K562 (cell line): ENCODE data around the gene ZNF451.

Experiments
- CHD2 ChIP-seq: IDR thresholded peaks from 2 replicates; pipeline ENCODE4 v1.6.1; 2011; ENCODE audit warnings: low read depth, low read length
- FOS ChIP-seq: IDR thresholded peaks from 3 replicates; pipeline ENCODE4 v1.6.1; 2011; ENCODE audit not compliant: insufficient read length; ENCODE audit errors: extremely low read depth
- FOSL1 ChIP-seq: fragments of 200-800 bp; sonication (Bioruptor generic); conservative IDR thresholded peaks from 2 replicates; pipeline ENCODE4 v1.6.1; 2016; ENCODE audit warnings: missing genetic modification characterization, missing compliant biosample characterization
- JUN ChIP-seq, 2 experiments: sonication (generic) in 1 of 2; formaldehyde crosslinking in 1 of 2; IDR thresholded peaks; 2 replicates each; pipeline versions ENCODE4 v1.6.1 to v1.8.0; 2012 to 2022; ENCODE audit warnings: borderline replicate concordance in 2 of 2, mild to moderate bottlenecking in 2 of 2, improper control_type of control experiment in 1 of 2, low read depth in 1 of 2, low read length in 1 of 2, missing genetic modification reagents in 1 of 2
- MCM5 ChIP-seq: fragments of 450-650 bp; IDR thresholded peaks from 2 replicates; pipeline ENCODE4 v1.6.1; 2016; ENCODE audit warnings: low read depth
- NFRKB ChIP-seq: fragments of 450-650 bp; IDR thresholded peaks from 2 replicates; pipeline ENCODE4 v1.6.1; 2016; ENCODE audit warnings: low read depth
- POLR2G ChIP-seq: fragments of 200-400 bp; formaldehyde crosslinking; IDR thresholded peaks from 2 replicates; pipeline ENCODE4 v1.6.1; 2017; ENCODE audit warnings: low read depth, mild to moderate bottlenecking, antibody characterized with exemption, low read length, moderate library complexity
- ZBTB33 ChIP-seq: sonication (generic); formaldehyde crosslinking; IDR thresholded peaks from 2 replicates; pipeline ENCODE4 v1.8.1; 2023; ENCODE audit warnings: mild to moderate bottlenecking, missing genetic modification reagents
- ZFP91 ChIP-seq: sonication (generic); formaldehyde crosslinking; IDR thresholded peaks from 2 replicates; pipeline ENCODE4 v1.8.0; 2022; ENCODE audit warnings: mild to moderate bottlenecking, missing genetic modification reagents
- TF ChIP-seq, protein P1 (sequence below): sonication (generic); formaldehyde crosslinking; IDR thresholded peaks from 2 replicates; pipeline ENCODE4 v1.8.0; 2022; ENCODE audit warnings: mild to moderate bottlenecking, missing genetic modification reagents, borderline replicate concordance
- TF ChIP-seq, protein P2 (sequence below): sonication (generic); formaldehyde crosslinking; IDR thresholded peaks from 2 replicates; pipeline ENCODE4 v1.8.1; 2023; ENCODE audit warnings: mild to moderate bottlenecking, missing genetic modification reagents, moderate library complexity
- TF ChIP-seq, protein P3 (sequence below), 2 experiments: fragments of 450-650 bp in 1 of 2; IDR thresholded peaks; 2 replicates each; pipeline ENCODE4 v1.6.1; 2011 to 2017; ENCODE audit warnings: low read depth in 2 of 2, antibody characterized with exemption in 1 of 2, borderline replicate concordance in 1 of 2, low read length in 1 of 2, mild to moderate bottlenecking in 1 of 2, mixed read lengths in 1 of 2; ENCODE audit not compliant: control insufficient read depth in 1 of 2

GRCh38 chr6:57087916-57088315 lies 2.1 kb upstream of the ZNF451 start:
- TF ChIP-seq POLR2G (no peak), CHD2 (peak; percentile 26; the same call in 1 of the 2 replicates), JUN (IDR thresholded peaks at IDR 0.05; ENCODE audit: borderline replicate concordance, low read depth, low read length) (no peak), JUN (CRISPR knock-in tag; IDR thresholded peaks at IDR 0.05; ENCODE audit: borderline replicate concordance) (no peak), ZFP91 (CRISPR knock-in tag) (no peak), MCM5 (no peak), FOS (no peak), ZBTB33 (no peak), NFRKB (no peak), FOSL1 (tag) (no peak)
- TF ChIP-seq, protein P1, sequence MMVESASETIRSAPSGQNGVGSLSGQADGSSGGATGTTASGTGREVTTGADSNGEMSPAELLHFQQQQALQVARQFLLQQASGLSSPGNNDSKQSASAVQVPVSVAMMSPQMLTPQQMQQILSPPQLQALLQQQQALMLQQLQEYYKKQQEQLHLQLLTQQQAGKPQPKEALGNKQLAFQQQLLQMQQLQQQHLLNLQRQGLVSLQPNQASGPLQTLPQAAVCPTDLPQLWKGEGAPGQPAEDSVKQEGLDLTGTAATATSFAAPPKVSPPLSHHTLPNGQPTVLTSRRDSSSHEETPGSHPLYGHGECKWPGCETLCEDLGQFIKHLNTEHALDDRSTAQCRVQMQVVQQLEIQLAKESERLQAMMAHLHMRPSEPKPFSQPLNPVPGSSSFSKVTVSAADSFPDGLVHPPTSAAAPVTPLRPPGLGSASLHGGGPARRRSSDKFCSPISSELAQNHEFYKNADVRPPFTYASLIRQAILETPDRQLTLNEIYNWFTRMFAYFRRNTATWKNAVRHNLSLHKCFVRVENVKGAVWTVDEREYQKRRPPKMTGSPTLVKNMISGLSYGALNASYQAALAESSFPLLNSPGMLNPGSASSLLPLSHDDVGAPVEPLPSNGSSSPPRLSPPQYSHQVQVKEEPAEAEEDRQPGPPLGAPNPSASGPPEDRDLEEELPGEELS (CRISPR knock-in tag), result no peak
- TF ChIP-seq, protein P2, sequence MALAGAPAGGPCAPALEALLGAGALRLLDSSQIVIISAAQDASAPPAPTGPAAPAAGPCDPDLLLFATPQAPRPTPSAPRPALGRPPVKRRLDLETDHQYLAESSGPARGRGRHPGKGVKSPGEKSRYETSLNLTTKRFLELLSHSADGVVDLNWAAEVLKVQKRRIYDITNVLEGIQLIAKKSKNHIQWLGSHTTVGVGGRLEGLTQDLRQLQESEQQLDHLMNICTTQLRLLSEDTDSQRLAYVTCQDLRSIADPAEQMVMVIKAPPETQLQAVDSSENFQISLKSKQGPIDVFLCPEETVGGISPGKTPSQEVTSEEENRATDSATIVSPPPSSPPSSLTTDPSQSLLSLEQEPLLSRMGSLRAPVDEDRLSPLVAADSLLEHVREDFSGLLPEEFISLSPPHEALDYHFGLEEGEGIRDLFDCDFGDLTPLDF, result no peak
- TF ChIP-seq, protein P3, sequence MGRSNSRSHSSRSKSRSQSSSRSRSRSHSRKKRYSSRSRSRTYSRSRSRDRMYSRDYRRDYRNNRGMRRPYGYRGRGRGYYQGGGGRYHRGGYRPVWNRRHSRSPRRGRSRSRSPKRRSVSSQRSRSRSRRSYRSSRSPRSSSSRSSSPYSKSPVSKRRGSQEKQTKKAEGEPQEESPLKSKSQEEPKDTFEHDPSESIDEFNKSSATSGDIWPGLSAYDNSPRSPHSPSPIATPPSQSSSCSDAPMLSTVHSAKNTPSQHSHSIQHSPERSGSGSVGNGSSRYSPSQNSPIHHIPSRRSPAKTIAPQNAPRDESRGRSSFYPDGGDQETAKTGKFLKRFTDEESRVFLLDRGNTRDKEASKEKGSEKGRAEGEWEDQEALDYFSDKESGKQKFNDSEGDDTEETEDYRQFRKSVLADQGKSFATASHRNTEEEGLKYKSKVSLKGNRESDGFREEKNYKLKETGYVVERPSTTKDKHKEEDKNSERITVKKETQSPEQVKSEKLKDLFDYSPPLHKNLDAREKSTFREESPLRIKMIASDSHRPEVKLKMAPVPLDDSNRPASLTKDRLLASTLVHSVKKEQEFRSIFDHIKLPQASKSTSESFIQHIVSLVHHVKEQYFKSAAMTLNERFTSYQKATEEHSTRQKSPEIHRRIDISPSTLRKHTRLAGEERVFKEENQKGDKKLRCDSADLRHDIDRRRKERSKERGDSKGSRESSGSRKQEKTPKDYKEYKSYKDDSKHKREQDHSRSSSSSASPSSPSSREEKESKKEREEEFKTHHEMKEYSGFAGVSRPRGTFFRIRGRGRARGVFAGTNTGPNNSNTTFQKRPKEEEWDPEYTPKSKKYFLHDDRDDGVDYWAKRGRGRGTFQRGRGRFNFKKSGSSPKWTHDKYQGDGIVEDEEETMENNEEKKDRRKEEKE (IDR thresholded peaks at IDR 0.05; ENCODE audit: borderline replicate concordance in 1 of 2, control insufficient read depth in 1 of 2, low read depth in 2 of 2, low read length in 1 of 2), result no peak
